Keratinocyte (primary cell): ENCODE data around the gene LUC7L3. TPM values are rescaled to one million over a fixed set of nuclear protein-coding genes. Genes with fewer than 3 reads are reported as not detected.

Experiments used
- DNase-seq: peaks from one replicate; pipeline ENCODE4 v3.0.0-alpha.2; 2011; ENCODE audit warnings: low read depth, missing footprints, low spot score
- FAIRE-seq: peaks from 2 replicates; lab custom pipeline; 2011; peaks lifted over from hg19 to GRCh38; lab: Jason Lieb, UNC
- H2AFZ ChIP-seq: 2 replicates; pipeline ENCODE4 v1.6.0; 2012; ENCODE audit warnings: low read length, control low read depth, inconsistent platforms; ENCODE audit not compliant: control insufficient read depth
- H3K27ac ChIP-seq: 2 replicates; pipeline ENCODE4 v1.5.1; 2011; ENCODE audit warnings: low read length; ENCODE audit not compliant: control insufficient read depth, insufficient read depth
- H3K27me3 ChIP-seq: 3 replicates; pipeline ENCODE4 v1.6.0; 2011; ENCODE audit warnings: low read length; ENCODE audit not compliant: control insufficient read depth, insufficient read depth; ENCODE audit errors: extremely low read depth
- H3K36me3 ChIP-seq, 2 experiments: 2 replicates in 1 of 2; 3 replicates in 1 of 2; pipeline ENCODE4 v1.5.1; 2011; ENCODE audit warnings: low read length in 2 of 2, mild to moderate bottlenecking in 1 of 2; ENCODE audit not compliant: control insufficient read depth in 2 of 2, insufficient read depth in 2 of 2; ENCODE audit errors: extremely low read depth in 1 of 2
- H3K4me1 ChIP-seq: 3 replicates; pipeline ENCODE4 v1.5.1; 2011; ENCODE audit warnings: low read length; ENCODE audit not compliant: control insufficient read depth, insufficient read depth; ENCODE audit errors: extremely low read depth
- H3K4me2 ChIP-seq: 3 replicates; pipeline ENCODE4 v1.6.0; 2011; ENCODE audit warnings: low read depth, low read length; ENCODE audit not compliant: control insufficient read depth, insufficient read depth; ENCODE audit errors: extremely low read depth
- H3K4me3 ChIP-seq, 3 experiments: fragments of 200-600 bp in 1 of 3; sonication (generic) in 1 of 3; 2 replicates in 2 of 3; 3 replicates in 1 of 3; pipeline ENCODE4 v1.5.1; 2011 to 2016; ENCODE audit warnings: low read length in 3 of 3, mild to moderate bottlenecking in 3 of 3, control low read depth in 2 of 3, inconsistent platforms in 1 of 3, low read depth in 1 of 3, mixed read lengths in 1 of 3, mixed run types in 1 of 3, moderate library complexity in 1 of 3; ENCODE audit not compliant: control insufficient read depth in 2 of 3, insufficient read depth in 2 of 3; ENCODE audit errors: extremely low read depth in 1 of 3
- H3K79me2 ChIP-seq: 2 replicates; pipeline ENCODE4 v1.6.0; 2012; ENCODE audit warnings: low read length; ENCODE audit not compliant: control insufficient read depth, insufficient read depth
- H3K9ac ChIP-seq: 3 replicates; pipeline ENCODE4 v1.6.0; 2011; ENCODE audit warnings: low read length; ENCODE audit not compliant: control insufficient read depth, insufficient read depth; ENCODE audit errors: extremely low read depth
- H3K9me1 ChIP-seq: 3 replicates; pipeline ENCODE4 v1.6.0; 2011; ENCODE audit warnings: low read length; ENCODE audit not compliant: control insufficient read depth, insufficient read depth; ENCODE audit errors: extremely low read depth
- H3K9me3 ChIP-seq: 2 replicates; pipeline ENCODE4 v1.5.1; 2012; ENCODE audit warnings: low read depth, low read length; ENCODE audit not compliant: control insufficient read depth
- H4K20me1 ChIP-seq: 3 replicates; pipeline ENCODE4 v1.6.0; 2011; ENCODE audit warnings: low read length; ENCODE audit not compliant: control insufficient read depth, insufficient read depth; ENCODE audit errors: extremely low read depth
- CTCF ChIP-seq, 3 experiments: IDR thresholded peaks in 1 of 3; conservative IDR thresholded peaks in 1 of 3; optimal IDR thresholded peaks in 1 of 3; 2 replicates in 2 of 3; 3 replicates in 1 of 3; pipeline versions ENCODE3 to v1.5.1; 2011; ENCODE audit warnings: low read length in 3 of 3, mild to moderate bottlenecking in 3 of 3, moderate library complexity in 2 of 3, control low read depth in 1 of 3, inconsistent platforms in 1 of 3; ENCODE audit not compliant: insufficient read depth in 2 of 3; ENCODE audit errors: extremely low read depth in 1 of 3
- EZH2 ChIP-seq: IDR thresholded peaks from one replicate; pipeline ENCODE4 v1.6.1; 2012; ENCODE audit warnings: inconsistent platforms, mild to moderate bottlenecking, low read length, moderate library complexity
- dilution Hi-C: fragments of 300-500 bp; cut with MboI; formaldehyde crosslinking; loops from one replicate; pipeline ENCODE4 v1.7.0; 2020; ENCODE audit warnings: low sequenced_read_pairs; ENCODE audit not compliant: extremely low pct_ligation_motif_present
- polyA plus RNA-seq, 5 experiments: library from polyadenylated mRNA; depleted of rRNA in 3 of 5; stranded (reverse) in 3 of 5; stranded (forward) in 1 of 5; unstranded in 1 of 5; fragments of >200 nt; gene quantifications; 1 replicate in 1 of 5; 2 replicates in 3 of 5; 3 replicates in 1 of 5; pipeline versions ENCODE4 v1.2.1 to v1.2.3, GENCODE V29; 2011 to 2012; ENCODE audit warnings: missing spikeins in 2 of 5, low read depth in 1 of 5, low replicate concordance in 1 of 5

The LUC7L3 gene
- polyA plus RNA-seq, 1 donor (not counting 4 experiments of a cell fraction or from before 2014, with no cell fraction given): 92.4 TPM

- Histone ChIP-seq H3K4me1 (peaks cover 31% of the 10 kb centered on the region), H3K4me2 (no peak overlapping the region), H3K9me3 (no peaks in the 10 kb centered on the region), H3K4me3 (no peak overlapping the region), H3K27ac (no peak overlapping the region), H3K27me3 (no peaks in the 10 kb centered on the region), H2AFZ (no peak overlapping the region), H3K79me2 (no peaks in the 10 kb centered on the region), H4K20me1 (no peaks in the 10 kb centered on the region), H3K36me3 (peaks cover 10 to 28% of the 10 kb centered on the region in 2 experiments), H3K9ac (no peak overlapping the region), H3K9me1 (peaks cover 2% of the 10 kb centered on the region)
- TF ChIP-seq CTCF (optimal IDR thresholded peaks at IDR 0.05 in 1 of 3, IDR thresholded peaks at IDR 0.05 in 1 of 3, conservative IDR thresholded peaks at IDR 0.05 in 1 of 3; ENCODE audit: extremely low read depth in 1 of 3, insufficient read depth in 2 of 3, low read length in 3 of 3): no peak
- no peak for TF ChIP-seq EZH2
- DNase-seq: no peak
- FAIRE-seq: no peak
- dilution Hi-C loops: no loop called here
Measured at GRCh38 chr17:50675627-50676026, 43.8 kb upstream of the LUC7L3 start.

GRCh38 chr17:50676065-50676975 is 43.1 kb upstream of the LUC7L3 start:
- Histone ChIP-seq H3K9me3 (no peaks in the 10 kb centered on the region), H3K9ac (no peak overlapping the region), H3K4me3 (no peak overlapping the region), H3K4me1 (peaks cover 25% of the 10 kb centered on the region), H3K4me2 (no peak overlapping the region), H3K27ac (no peak overlapping the region), H2AFZ (no peak overlapping the region), H3K9me1 (peaks cover 2% of the 10 kb centered on the region), H3K27me3 (no peaks in the 10 kb centered on the region), H4K20me1 (no peaks in the 10 kb centered on the region), H3K36me3 (peaks cover 10 to 28% of the 10 kb centered on the region in 2 experiments), H3K79me2 (no peaks in the 10 kb centered on the region)
- DNase-seq (no peak), FAIRE-seq (no peak)
- dilution Hi-C loops: no loop called here
- TF ChIP-seq EZH2: no peak
- TF ChIP-seq CTCF (optimal IDR thresholded peaks at IDR 0.05 in 1 of 3, IDR thresholded peaks at IDR 0.05 in 1 of 3, conservative IDR thresholded peaks at IDR 0.05 in 1 of 3; ENCODE audit: extremely low read depth in 1 of 3, insufficient read depth in 2 of 3, low read length in 3 of 3): no peak
